Measurements from ENCODE around the gene LRCH2. TPM values are rescaled to one million over a fixed set of nuclear protein-coding genes. Genes with fewer than 3 reads are reported as not detected.

LRCH2 gene
- total RNA-seq, 2 experiments from 2014 or later = not detected

DNA sequence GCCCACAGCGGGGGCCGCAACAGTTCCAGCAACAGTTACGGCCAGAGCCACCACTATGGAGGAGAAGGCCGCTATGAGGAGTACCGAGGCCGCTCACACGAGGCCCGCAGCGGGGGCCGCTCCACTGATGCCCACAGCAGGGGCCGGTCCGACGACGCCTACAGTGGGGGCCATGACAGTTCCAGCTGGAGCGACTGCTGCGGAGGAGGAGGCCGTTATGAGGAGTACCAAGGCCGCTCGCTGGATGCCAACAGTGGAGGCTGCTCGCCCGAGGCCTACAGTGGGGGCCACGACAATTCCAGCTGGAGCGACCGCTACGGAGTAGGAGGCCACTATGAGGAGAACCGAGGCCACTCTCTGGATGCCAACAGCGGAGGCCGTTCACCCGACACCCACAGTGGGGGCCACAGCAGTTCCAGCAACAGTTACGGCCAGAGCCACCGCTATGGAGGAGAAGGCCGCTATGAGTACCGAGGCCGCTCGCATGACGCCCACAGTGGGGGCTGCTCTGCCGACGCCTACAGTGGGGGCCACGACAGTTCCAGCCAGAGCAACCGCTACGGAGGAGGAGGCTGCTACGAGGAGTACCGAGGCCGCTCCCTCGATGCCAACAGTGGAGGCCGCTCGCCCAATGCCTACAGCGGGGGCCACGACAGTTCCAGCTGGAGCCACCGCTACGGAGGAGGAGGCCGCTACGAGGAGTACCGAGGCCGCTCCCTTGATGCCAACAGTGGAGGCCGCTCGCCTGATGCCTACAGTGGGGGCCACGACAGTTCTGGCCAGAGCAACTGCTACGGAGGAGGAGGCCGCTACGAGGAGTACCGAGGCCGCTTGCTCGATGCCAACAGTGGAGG lies 43.0 kb downstream of the LRCH2 start:
- CTCF ChIA-PET = no interaction called here
- Mint-ChIP-seq H3K27me3 (no peaks in the 10 kb centered on the region), H3K27ac (no peak overlapping the region), H3K36me3 (no peaks in the 10 kb centered on the region), H3K4me1 (ENCODE audit: low read depth) (no peaks in the 10 kb centered on the region), H3K4me3 (no peak overlapping the region), H3K9me3 (peaks cover 5% of the 10 kb centered on the region)
- intact Hi-C loops (cut with micrococcal nuclease) = no loop called here
- no peak for DNase-seq
- POLR2A ChIA-PET = no interaction called here

DNA sequence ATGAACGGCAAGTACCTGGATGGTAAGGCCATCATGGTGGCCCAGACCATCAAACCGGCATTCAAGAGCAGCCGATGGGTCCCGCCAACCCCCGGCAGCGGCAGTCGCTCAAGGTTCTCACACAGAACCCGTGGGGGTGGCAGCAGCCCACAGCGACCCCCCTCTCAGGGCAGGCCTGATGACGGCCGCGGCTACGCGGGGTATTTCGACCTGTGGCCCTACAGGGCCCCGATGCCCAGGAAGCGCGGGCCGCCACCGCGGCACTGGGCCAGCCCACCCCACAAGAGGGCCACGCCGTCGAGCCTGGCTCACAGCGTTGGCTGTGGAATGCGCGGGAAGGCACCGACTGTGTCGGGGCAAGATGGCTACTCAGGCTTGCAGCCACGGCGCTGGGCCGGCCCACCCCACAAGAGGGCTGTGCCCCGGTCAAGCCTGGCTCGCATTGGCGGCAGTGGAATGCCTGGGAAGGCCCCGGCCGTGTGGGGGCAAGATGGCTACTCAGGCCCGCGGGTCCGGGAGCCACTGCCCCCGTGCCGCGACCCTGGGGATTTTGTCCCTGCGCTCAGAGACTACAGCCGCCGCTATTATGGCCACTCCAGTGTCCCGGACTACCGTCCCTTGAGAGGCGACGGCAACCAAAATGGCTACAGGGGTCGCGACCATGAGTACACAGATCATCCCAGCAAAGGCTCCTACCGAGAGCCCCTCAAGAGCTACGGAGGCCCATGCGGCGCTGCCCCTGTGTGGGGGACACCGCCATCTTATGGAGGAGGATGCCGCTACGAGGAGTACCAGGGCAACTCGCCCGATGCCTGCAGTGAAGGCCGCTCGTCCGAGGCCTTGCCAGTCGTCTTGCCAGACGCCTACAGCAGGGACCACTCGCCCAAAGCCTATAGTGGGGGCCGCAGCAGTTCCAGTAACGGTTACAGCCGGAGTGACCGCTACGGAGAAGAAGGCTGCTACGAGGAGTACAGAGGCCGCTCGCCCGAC lies 44.0 kb downstream of the LRCH2 start:
- H3K27ac Mint-ChIP-seq = no peak overlapping the region
- H3K27me3 Mint-ChIP-seq = no peaks in the 10 kb centered on the region
- peaks cover 5% of the 10 kb centered on the region for H3K9me3 Mint-ChIP-seq
- no peak overlapping the region for H3K4me3 Mint-ChIP-seq
- intact Hi-C loops (cut with micrococcal nuclease) = no loop called here
- CTCF ChIA-PET = no interaction called here
- POLR2A ChIA-PET = no interaction called here
- H3K4me1 Mint-ChIP-seq (ENCODE audit: low read depth) = no peaks in the 10 kb centered on the region
- no peak for DNase-seq
- no peaks in the 10 kb centered on the region for H3K36me3 Mint-ChIP-seq

DNA sequence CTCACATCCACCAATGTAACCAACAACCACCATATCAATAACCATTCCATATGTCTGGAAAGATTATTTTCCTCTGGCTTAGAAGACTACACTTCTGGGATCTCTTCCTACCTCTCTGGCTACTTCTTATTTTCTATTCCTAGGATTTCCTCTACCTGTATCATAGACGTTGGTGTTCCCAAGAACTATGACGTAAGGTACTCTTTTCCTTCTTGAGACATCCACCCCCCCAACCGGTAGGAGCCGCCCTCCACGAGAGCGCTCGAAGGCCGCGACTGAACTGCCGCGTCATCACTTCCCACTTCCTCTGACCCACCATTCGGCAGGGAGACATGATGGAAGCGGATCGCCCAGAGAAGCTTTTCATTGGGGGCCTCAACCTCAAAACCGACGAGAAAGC lies 44.8 kb downstream of the LRCH2 start, which contains the start of gene RBMXL3:
Gene RBMXL3, plus strand, starts transcription at position 301 of the 400 bp plus-strand sequence. Its CDS starts 32 bp downstream, at position 333.
- Mint-ChIP-seq H3K27me3 (no peaks in the 10 kb centered on the region), H3K9me3 (peaks cover 5% of the 10 kb centered on the region)

DNA sequence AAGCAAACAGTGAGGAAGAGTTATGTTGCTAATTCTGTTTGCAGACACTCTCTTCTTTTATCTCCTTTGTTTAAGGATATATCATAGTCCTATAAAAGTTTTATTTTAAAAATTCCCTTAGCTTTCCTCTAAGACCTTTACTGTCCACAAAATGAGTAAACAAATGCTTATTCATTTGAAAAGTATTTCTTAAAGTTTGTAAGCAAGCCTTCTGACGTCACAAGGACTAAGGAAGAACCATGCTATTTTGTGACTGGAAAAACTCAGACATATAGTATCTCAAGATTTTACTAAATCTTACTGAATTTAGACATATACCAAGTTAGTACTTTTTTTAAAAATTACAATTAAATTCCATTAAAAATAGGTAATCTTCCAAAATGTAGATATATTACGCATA lies 49.9 kb downstream of the LRCH2 start:
- H3K4me1 Mint-ChIP-seq (ENCODE audit: low read depth) = no peaks in the 10 kb centered on the region
- intact Hi-C loops (cut with micrococcal nuclease) = no loop called here
- POLR2A ChIA-PET = no interaction called here
- no peak overlapping the region for H3K27ac Mint-ChIP-seq
- CTCF ChIA-PET = no interaction called here
- peaks cover 3% of the 10 kb centered on the region for H3K9me3 Mint-ChIP-seq
- no peaks in the 10 kb centered on the region for H3K27me3 Mint-ChIP-seq
- no peak overlapping the region for H3K4me3 Mint-ChIP-seq
- no peaks in the 10 kb centered on the region for H3K36me3 Mint-ChIP-seq
- no peak for DNase-seq

More for the DNA sequence above, 44.8 kb downstream of the LRCH2 start, which contains the start of gene RBMXL3:
- H3K36me3 Mint-ChIP-seq = no peaks in the 10 kb centered on the region
- no peak for DNase-seq
- no peak within 1 kb of the TSS for H3K27ac Mint-ChIP-seq
- CTCF ChIA-PET = no interaction called here
- intact Hi-C loops (cut with micrococcal nuclease) = no loop called here
- H3K4me1 Mint-ChIP-seq (ENCODE audit: low read depth) = no peaks in the 10 kb centered on the region
- no peak within 1 kb of the TSS for H3K4me3 Mint-ChIP-seq
- POLR2A ChIA-PET = no interaction called here

DNA sequence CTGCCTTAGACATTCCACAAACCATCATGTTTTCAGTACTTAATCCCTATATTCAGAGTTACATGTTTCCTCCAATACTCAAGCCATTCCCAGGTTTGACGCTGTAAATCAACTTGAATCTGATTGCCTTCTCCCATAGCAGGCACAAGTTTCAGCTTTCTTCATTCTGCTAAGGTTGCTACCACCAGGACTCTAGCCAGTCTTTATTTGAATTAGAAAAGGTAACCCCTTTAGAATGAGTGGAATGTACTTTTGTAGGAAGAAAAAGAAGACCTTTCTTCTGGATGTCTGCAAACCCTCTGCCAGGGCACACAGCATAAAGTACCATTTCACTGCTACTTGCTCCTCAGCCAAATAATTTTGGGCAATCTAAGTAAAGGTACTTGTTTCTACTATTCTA lies 55.4 kb downstream of the LRCH2 start:
- H3K9me3 Mint-ChIP-seq = no peaks in the 10 kb centered on the region
- no peaks in the 10 kb centered on the region for H3K27me3 Mint-ChIP-seq
- CTCF ChIA-PET = no interaction called here
- H3K4me1 Mint-ChIP-seq (ENCODE audit: low read depth) = no peaks in the 10 kb centered on the region
- POLR2A ChIA-PET = no interaction called here
- intact Hi-C loops (cut with micrococcal nuclease) = no loop called here
- no peak overlapping the region for H3K4me3 Mint-ChIP-seq
- H3K27ac Mint-ChIP-seq = no peak overlapping the region
- no peaks in the 10 kb centered on the region for H3K36me3 Mint-ChIP-seq
- no peak for DNase-seq

DNA sequence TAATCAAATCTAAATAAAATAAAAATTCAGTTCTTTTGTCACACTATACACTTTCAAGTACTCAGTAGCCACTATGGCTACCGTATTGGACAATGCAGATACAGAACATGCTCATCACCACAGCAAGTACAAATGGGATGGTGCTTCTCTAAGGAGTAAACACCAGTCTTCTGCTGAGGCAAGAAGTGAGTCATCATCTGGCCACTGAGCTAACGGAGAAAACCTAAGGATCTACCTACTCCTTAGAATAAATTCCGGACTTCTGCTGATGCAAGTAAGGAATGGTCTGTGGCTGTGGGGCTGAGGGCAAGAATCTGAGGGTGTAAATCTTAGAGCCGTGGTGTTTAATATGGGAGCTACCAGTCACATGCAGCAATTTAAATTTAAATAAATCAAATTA lies 56.0 kb downstream of the LRCH2 start:
- no peaks in the 10 kb centered on the region for H3K36me3 Mint-ChIP-seq
- no peak for DNase-seq
- no peaks in the 10 kb centered on the region for H3K4me1 Mint-ChIP-seq (ENCODE audit: low read depth)
- H3K9me3 Mint-ChIP-seq = no peaks in the 10 kb centered on the region
- intact Hi-C loops (cut with micrococcal nuclease) = no loop called here
- CTCF ChIA-PET = no interaction called here
- POLR2A ChIA-PET = no interaction called here
- no peak overlapping the region for H3K27ac Mint-ChIP-seq
- no peaks in the 10 kb centered on the region for H3K27me3 Mint-ChIP-seq
- H3K4me3 Mint-ChIP-seq = no peak overlapping the region

DNA sequence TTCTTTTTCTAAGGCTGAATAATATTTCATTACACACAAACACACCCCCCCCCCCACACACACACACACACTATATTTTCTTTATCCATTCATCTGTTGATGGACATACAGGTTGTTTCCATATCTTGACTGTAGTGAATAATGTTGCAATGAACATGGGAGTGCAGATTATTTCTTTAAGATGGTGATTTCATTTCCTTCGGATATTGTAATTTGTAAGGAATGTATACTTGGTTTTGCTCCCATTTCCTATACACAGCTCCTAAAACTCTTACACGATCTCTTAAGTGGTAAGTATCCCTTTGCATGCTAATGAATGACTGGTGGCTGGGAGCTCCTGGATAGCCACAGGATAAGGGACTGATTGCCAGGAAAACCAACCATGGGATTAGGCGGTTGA lies 59.3 kb downstream of the LRCH2 start:
- POLR2A ChIA-PET = no interaction called here
- DNase-seq = no peak
- Mint-ChIP-seq H3K27ac (no peak overlapping the region), H3K27me3 (no peaks in the 10 kb centered on the region), H3K36me3 (no peaks in the 10 kb centered on the region), H3K4me1 (ENCODE audit: low read depth) (no peaks in the 10 kb centered on the region), H3K9me3 (no peaks in the 10 kb centered on the region), H3K4me3 (no peak overlapping the region)
- CTCF ChIA-PET = no interaction called here
- intact Hi-C loops (cut with micrococcal nuclease) = no loop called here

DNA sequence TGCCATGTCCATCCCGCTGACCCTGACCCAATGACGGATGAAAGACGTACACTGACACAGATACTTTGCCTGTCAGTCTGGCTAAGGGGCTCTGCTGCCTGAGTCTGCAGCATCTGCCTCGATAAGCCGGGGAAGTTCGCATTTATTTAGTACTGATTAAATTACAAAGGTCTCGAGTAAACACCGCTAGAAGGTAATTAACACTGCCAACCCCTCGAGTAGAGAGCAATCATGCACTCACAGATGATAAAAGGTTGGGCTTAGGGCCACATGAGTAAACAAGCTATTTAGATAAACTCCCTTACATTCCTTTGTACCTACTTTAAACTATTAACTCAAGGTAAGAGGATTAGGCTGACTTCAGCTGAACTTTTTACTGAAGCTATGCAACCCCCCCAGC lies 60.7 kb downstream of the LRCH2 start:
- CTCF ChIA-PET = no interaction called here
- intact Hi-C loops (cut with micrococcal nuclease) = no loop called here
- no peaks in the 10 kb centered on the region for H3K27me3 Mint-ChIP-seq
- H3K4me1 Mint-ChIP-seq (ENCODE audit: low read depth) = no peaks in the 10 kb centered on the region
- H3K4me3 Mint-ChIP-seq = no peak overlapping the region
- DNase-seq = no peak
- no peak overlapping the region for H3K27ac Mint-ChIP-seq
- POLR2A ChIA-PET = no interaction called here
- no peaks in the 10 kb centered on the region for H3K36me3 Mint-ChIP-seq
- H3K9me3 Mint-ChIP-seq = no peaks in the 10 kb centered on the region

DNA sequence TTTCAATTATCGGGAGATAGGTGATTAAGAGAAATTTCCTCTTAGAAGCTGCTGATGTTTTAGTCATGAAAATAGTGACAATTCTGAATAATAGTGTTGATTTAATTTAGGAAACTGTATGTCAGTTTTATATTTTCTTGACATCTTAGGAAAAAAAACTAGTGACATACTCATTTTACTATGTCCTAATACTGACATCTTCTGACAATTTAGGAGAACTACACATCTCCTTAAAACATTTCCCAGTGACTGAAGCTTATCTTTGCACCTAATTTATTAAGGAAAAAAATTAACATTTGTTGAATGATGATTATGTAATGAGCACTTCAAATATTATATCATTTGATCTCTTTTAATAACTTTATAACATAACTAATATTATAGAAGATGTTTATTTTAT lies 86.7 kb downstream of the LRCH2 start:
- no peak overlapping the region for H3K27ac Mint-ChIP-seq
- no peak for DNase-seq
- peaks cover 3% of the 10 kb centered on the region for H3K9me3 Mint-ChIP-seq
- ChIA-PET CTCF (no interaction called here), POLR2A (no interaction called here)
- intact Hi-C loops (cut with micrococcal nuclease) = loop anchor here (5.0 kb wide), 1 partner anchor 535 kb away; no protein-coding TSS in a partner anchor
- no peak overlapping the region for H3K4me3 Mint-ChIP-seq
- H3K36me3 Mint-ChIP-seq = no peaks in the 10 kb centered on the region
- no peaks in the 10 kb centered on the region for H3K4me1 Mint-ChIP-seq (ENCODE audit: low read depth)
- no peaks in the 10 kb centered on the region for H3K27me3 Mint-ChIP-seq

DNA sequence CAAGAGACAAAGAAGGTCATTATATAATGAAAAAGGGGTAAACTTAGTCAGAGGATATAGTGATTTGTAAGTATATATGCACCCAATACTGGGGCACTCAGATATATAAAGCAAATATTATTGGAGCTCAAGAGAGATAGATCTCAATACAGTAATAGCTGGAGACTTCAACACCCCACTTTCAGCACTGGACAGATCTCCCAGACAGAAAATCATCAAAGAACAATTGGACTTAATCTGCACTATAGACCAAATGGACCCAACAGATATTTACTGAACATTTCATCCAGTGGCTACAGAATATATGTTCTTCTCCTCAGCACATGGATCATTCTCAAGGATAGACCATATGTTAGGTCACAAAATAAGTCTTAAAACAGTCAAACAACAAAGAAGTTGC lies 91.8 kb downstream of the LRCH2 start:
- ChIA-PET CTCF (no interaction called here), POLR2A (no interaction called here)
- H3K4me1 Mint-ChIP-seq (ENCODE audit: low read depth) = no peaks in the 10 kb centered on the region
- no peak overlapping the region for H3K27ac Mint-ChIP-seq
- intact Hi-C loops (cut with micrococcal nuclease) = no loop called here
- no peak for DNase-seq
- H3K36me3 Mint-ChIP-seq = no peaks in the 10 kb centered on the region
- no peak overlapping the region for H3K4me3 Mint-ChIP-seq
- H3K9me3 Mint-ChIP-seq = peaks cover 3% of the 10 kb centered on the region
- no peaks in the 10 kb centered on the region for H3K27me3 Mint-ChIP-seq

DNA sequence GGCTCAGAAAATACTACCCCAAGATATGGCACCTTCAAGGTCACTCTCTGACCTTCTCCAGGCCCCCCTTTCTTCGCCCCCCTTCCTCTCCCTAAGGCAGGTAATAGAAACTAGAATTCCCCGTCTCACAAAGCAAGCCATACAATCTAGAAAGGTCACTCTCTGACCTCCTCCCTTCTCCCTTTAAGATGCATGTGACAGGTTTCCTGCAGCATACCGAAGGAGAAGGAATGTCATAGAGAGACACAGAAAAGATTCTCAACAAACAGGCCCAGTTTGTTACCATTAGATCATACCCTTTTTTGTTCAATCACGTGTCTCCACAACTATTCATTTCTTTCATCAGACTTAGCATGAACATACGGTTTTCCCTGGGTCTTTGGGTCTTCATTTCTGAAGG lies 95.9 kb downstream of the LRCH2 start:
- no peaks in the 10 kb centered on the region for H3K27me3 Mint-ChIP-seq
- DNase-seq = no peak
- H3K9me3 Mint-ChIP-seq = peaks cover 2% of the 10 kb centered on the region
- H3K36me3 Mint-ChIP-seq = no peaks in the 10 kb centered on the region
- H3K4me3 Mint-ChIP-seq = no peak overlapping the region
- ChIA-PET POLR2A (no interaction called here), CTCF (no interaction called here)
- no peaks in the 10 kb centered on the region for H3K4me1 Mint-ChIP-seq (ENCODE audit: low read depth)
- H3K27ac Mint-ChIP-seq = no peak overlapping the region
- intact Hi-C loops (cut with micrococcal nuclease) = no loop called here

DNA sequence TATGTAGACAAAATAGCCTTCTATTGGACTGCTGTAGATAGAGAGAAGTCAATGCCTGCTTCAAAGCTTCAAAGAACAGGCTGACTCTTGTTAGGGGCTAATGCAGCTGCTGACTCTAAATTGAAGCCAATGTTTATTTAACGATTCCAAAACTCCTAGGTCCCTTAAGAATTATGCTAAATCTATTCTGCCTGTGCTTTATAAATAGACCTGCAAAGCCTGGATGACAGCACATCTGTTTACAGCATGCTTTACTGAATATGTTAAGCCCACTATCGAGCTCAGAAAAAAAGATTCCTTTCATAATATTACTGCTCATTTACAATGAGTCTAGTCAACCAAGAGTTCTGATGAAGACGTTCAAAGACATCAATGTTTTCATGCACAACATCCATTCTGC lies 99.5 kb downstream of the LRCH2 start:
- no peak for DNase-seq
- ChIA-PET CTCF (no interaction called here), POLR2A (no interaction called here)
- intact Hi-C loops (cut with micrococcal nuclease) = no loop called here
- Mint-ChIP-seq H3K27ac (no peak overlapping the region), H3K4me3 (no peak overlapping the region), H3K4me1 (ENCODE audit: low read depth) (no peaks in the 10 kb centered on the region), H3K36me3 (no peaks in the 10 kb centered on the region), H3K9me3 (peaks cover 6% of the 10 kb centered on the region), H3K27me3 (no peaks in the 10 kb centered on the region)
